ENCODE measurements around the gene PEPD. TPM values are rescaled to one million over a fixed set of nuclear protein-coding genes. Genes with fewer than 3 reads are reported as not detected.

Gene PEPD
- total and polyA plus RNA-seq, 10 of the 15 experiments (the other 5 are each of a cell fraction or from before 2014, with no cell fraction given): 1.4 to 52.0 (median 20.2) TPM

- Histone ChIP-seq H3K4me2 (ENCODE audit: control insufficient read depth, insufficient read depth) (peak overlapping the region; percentile 44), H3K9me3 (replicated peaks; ENCODE audit: control insufficient read depth, insufficient read depth, low read length) (no peaks in the 10 kb centered on the region), H3K27me3 (replicated peaks in 1 of 2; ENCODE audit: control insufficient read depth in 2 of 2, insufficient read depth in 2 of 2, low read length in 1 of 2) (no peaks in the 10 kb centered on the region), H3K27ac (ENCODE audit: control insufficient read depth, insufficient read depth) (no peak overlapping the region), H3K4me3 (peak overlapping the region; percentile 3; the same call in 1 of the 2 replicates), H4K20me1 (ENCODE audit: control insufficient read depth, insufficient read depth) (peaks cover 12% of the 10 kb centered on the region; the same call in 1 of the 2 replicates), H2AFZ (ENCODE audit: control insufficient read depth, low read depth, low read length) (no peak overlapping the region), H3K79me2 (ENCODE audit: control insufficient read depth, insufficient read depth, low read length) (peaks cover 59% of the 10 kb centered on the region), H3K9ac (ENCODE audit: control insufficient read depth, insufficient read depth, low read length) (no peak overlapping the region), H3K36me3 (ENCODE audit: control insufficient read depth in 2 of 2, insufficient read depth in 2 of 2, low read length in 1 of 2) (peaks cover 7 to 10% of the 10 kb centered on the region in 2 experiments; a peak in 3 of 4 replicates), H3K4me1 (ENCODE audit: control insufficient read depth, insufficient read depth, low read length) (no peaks in the 10 kb centered on the region; the same call in 1 of the 2 replicates)
- no TSS peak for BruUV-seq (replicated peaks)
- in situ Hi-C loops (cut with MboI) (no loop called here), intact Hi-C loops (cut with micrococcal nuclease; ENCODE audit: unreplicated experiment) (no loop called here)
- FAIRE-seq (no peak), ATAC-seq (no peak), DNase-seq (ENCODE audit: low read depth, low spot score) (no peak)
- 71% methylated on average over 7 of the region's 7 CpGs for WGBS (ENCODE audit: insufficient coverage, insufficient replicate concordance, low lambda C conversion rate, missing lambda C conversion rate)
- CTCF ChIA-PET: interaction anchor here (0.6 to 1.3 kb wide), 6 partner anchors 19 to 141 kb away, joined by 3 to 5 read pairs (median 3); no protein-coding TSS in a partner anchor
- POLR2A ChIA-PET: no interaction called here
- SMC1A ChIA-PET (ENCODE audit: uncharacterized antibody, unreplicated experiment): interaction anchor here (0.6 to 1.2 kb wide), 4 partner anchors 9 to 584 kb away, joined by 3 read pairs; no protein-coding TSS in a partner anchor
- TF ChIP-seq SPI1 (IDR thresholded peaks at IDR 0.05; ENCODE audit: borderline replicate concordance, insufficient read depth, low read depth, low read length): peak; percentile 3; the same call in 1 of the 2 replicates
- TF ChIP-seq SIX5 (IDR thresholded peaks at IDR 0.05; ENCODE audit: low read depth, low read length, severe bottlenecking): no peak
- TF ChIP-seq ZNF622 (IDR thresholded peaks at IDR 0.05): no peak
- no peak for TF ChIP-seq RBBP5 (conservative IDR thresholded peaks at IDR 0.05)
- no peak for TF ChIP-seq BMI1 (IDR thresholded peaks at IDR 0.05; ENCODE audit: borderline replicate concordance)
- TF ChIP-seq MLLT1 (IDR thresholded peaks at IDR 0.05): no peak
- RAD21 ChIA-PET (ENCODE audit: unreplicated experiment): no interaction called here
Observed at GRCh38 chr19:33376941-33377557, 144.5 kb downstream of the PEPD start.
